K562 (cell line): ENCODE data around the gene CHRM1. TPM values are rescaled to one million over a fixed set of nuclear protein-coding genes. Genes with fewer than 3 reads are reported as not detected.

Source experiments
- ATF7 ChIP-seq: fragments of 450-650 bp; IDR thresholded peaks from 2 replicates; pipeline ENCODE4 v1.7.1; 2014; ENCODE audit warnings: mild to moderate bottlenecking, moderate library complexity
- BHLHE40 ChIP-seq: IDR thresholded peaks from 2 replicates; pipeline ENCODE4 v1.6.1; 2011; ENCODE audit warnings: low read length, improper control_type of control experiment
- C11orf30 ChIP-seq: fragments of 450-650 bp; IDR thresholded peaks from 2 replicates; pipeline ENCODE4 v1.6.1; 2016; ENCODE audit warnings: low read depth, mild to moderate bottlenecking
- EP400 ChIP-seq: fragments of 450-650 bp; IDR thresholded peaks from 2 replicates; pipeline ENCODE4 v1.6.1; 2017; ENCODE audit warnings: antibody characterized with exemption, mild to moderate bottlenecking, moderate library complexity
- JUNB ChIP-seq: fragments of 450-650 bp; formaldehyde crosslinking; conservative IDR thresholded peaks from 2 replicates; pipeline ENCODE4 v1.4.0; 2020; ENCODE audit warnings: mild to moderate bottlenecking
- KDM1A ChIP-seq, 2 experiments: fragments of 450-650 bp; IDR thresholded peaks; 2 replicates each; pipeline ENCODE4 v1.6.1; 2016; ENCODE audit warnings: mild to moderate bottlenecking in 2 of 2
- NEUROD1 ChIP-seq: fragments of 150-350 bp; IDR thresholded peaks from 2 replicates; pipeline ENCODE4 v1.6.1; 2014; ENCODE audit warnings: borderline replicate concordance, low read length, low read depth; ENCODE audit not compliant: partially characterized antibody
- NR2C2 ChIP-seq, 2 experiments: fragments of 200-800 bp in 1 of 2; sonication (Bioruptor generic) in 1 of 2; sonication (generic) in 1 of 2; formaldehyde crosslinking in 1 of 2; IDR thresholded peaks; 2 replicates each; pipeline versions ENCODE4 v1.6.1 to v1.8.0; 2016 to 2022; ENCODE audit warnings: mild to moderate bottlenecking in 1 of 2, missing compliant biosample characterization in 1 of 2, missing genetic modification characterization in 1 of 2, missing genetic modification reagents in 1 of 2
- PHTF2 ChIP-seq: fragments of 250-450 bp; sonication (Bioruptor Pico); IDR thresholded peaks from 2 replicates; pipeline ENCODE4 v1.5.0; 2021; ENCODE audit warnings: mild to moderate bottlenecking
- POLR2H ChIP-seq: IDR thresholded peaks from 2 replicates; pipeline ENCODE4 v1.6.1; 2016; ENCODE audit warnings: missing genetic modification characterization, low read depth, mild to moderate bottlenecking, control low read depth, missing compliant biosample characterization, moderate library complexity
- RCOR1 ChIP-seq, 2 experiments: IDR thresholded peaks; 2 replicates each; pipeline ENCODE4 v1.6.1; 2012; ENCODE audit warnings: low read depth in 2 of 2, low read length in 2 of 2, borderline replicate concordance in 1 of 2, improper control_type of control experiment in 1 of 2
- RHOXF2B ChIP-seq: fragments of 250-450 bp; sonication (Bioruptor Pico); conservative IDR thresholded peaks from 2 replicates; pipeline ENCODE4 v1.5.1; 2021
- SOX6 ChIP-seq: fragments of 450-650 bp; IDR thresholded peaks from 2 replicates; pipeline ENCODE4 v1.6.1; 2014; ENCODE audit warnings: mild to moderate bottlenecking
- ZC3H11A ChIP-seq: IDR thresholded peaks from 2 replicates; pipeline ENCODE4 v1.6.1; 2012; ENCODE audit warnings: low read depth, low read length, improper control_type of control experiment
- ZC3H4 ChIP-seq: sonication (generic); formaldehyde crosslinking; IDR thresholded peaks from 2 replicates; pipeline ENCODE4 v1.9.0; 2021; ENCODE audit warnings: missing genetic modification reagents, borderline replicate concordance
- ZSCAN32 ChIP-seq: fragments of 450-650 bp; formaldehyde crosslinking; IDR thresholded peaks from 2 replicates; pipeline ENCODE4 v1.4.0; 2020; ENCODE audit warnings: mild to moderate bottlenecking, moderate library complexity
- polyA plus RNA-seq, 8 experiments: library from polyadenylated mRNA; depleted of rRNA in 4 of 8; stranded (reverse) in 5 of 8; unstranded in 3 of 8; fragments of >200 nt; fragmentation: Nextera tagmentation in 2 of 8; fragmentation: Illumina TruSeq in 1 of 8; extraction: Ambion mirVana in 2 of 8; extraction: Trizol in 1 of 8; gene quantifications; 2 replicates each; pipeline versions ENCODE4 v1.2.1 to v1.2.3, GENCODE V29; 2011 to 2014; ENCODE audit warnings: inconsistent platforms in 1 of 8, missing spikeins in 1 of 8
- total RNA-seq, 7 experiments: library from RNA; depleted of rRNA in 6 of 7; stranded (reverse); fragments of >200 nt in 6 of 7; fragmentation: Illumina TruSeq in 2 of 7; extraction: Trizol in 2 of 7; gene quantifications; 2 replicates each; pipeline versions ENCODE4 v1.2.1 to v1.2.3, GENCODE V29; 2011 to 2021; ENCODE audit warnings: low replicate concordance in 1 of 7
- TF ChIP-seq, protein P1 (sequence below): fragments of 450-650 bp; formaldehyde crosslinking; IDR thresholded peaks from 2 replicates; pipeline ENCODE4 v1.4.0; 2022; ENCODE audit warnings: mild to moderate bottlenecking, moderate library complexity
- TF ChIP-seq, protein P2 (sequence below): sonication (generic); formaldehyde crosslinking; IDR thresholded peaks from 2 replicates; pipeline ENCODE4 v1.8.1; 2023; ENCODE audit warnings: mild to moderate bottlenecking, missing genetic modification reagents
- TF ChIP-seq, protein P3 (sequence below): fragments of 450-650 bp; formaldehyde crosslinking; IDR thresholded peaks from 2 replicates; pipeline ENCODE4 v1.4.0; 2020; ENCODE audit warnings: mild to moderate bottlenecking, moderate library complexity
- TF ChIP-seq, protein P4 (sequence below): fragments of 250-450 bp; sonication (Bioruptor Pico); IDR thresholded peaks from 2 replicates; pipeline ENCODE4 v1.5.0; 2021; ENCODE audit warnings: mild to moderate bottlenecking, borderline replicate concordance

CHRM1 gene
- total and polyA plus RNA-seq, 9 of the 15 experiments (the other 6 are each of a cell fraction or from before 2014, with no cell fraction given), result not detected

DNA sequence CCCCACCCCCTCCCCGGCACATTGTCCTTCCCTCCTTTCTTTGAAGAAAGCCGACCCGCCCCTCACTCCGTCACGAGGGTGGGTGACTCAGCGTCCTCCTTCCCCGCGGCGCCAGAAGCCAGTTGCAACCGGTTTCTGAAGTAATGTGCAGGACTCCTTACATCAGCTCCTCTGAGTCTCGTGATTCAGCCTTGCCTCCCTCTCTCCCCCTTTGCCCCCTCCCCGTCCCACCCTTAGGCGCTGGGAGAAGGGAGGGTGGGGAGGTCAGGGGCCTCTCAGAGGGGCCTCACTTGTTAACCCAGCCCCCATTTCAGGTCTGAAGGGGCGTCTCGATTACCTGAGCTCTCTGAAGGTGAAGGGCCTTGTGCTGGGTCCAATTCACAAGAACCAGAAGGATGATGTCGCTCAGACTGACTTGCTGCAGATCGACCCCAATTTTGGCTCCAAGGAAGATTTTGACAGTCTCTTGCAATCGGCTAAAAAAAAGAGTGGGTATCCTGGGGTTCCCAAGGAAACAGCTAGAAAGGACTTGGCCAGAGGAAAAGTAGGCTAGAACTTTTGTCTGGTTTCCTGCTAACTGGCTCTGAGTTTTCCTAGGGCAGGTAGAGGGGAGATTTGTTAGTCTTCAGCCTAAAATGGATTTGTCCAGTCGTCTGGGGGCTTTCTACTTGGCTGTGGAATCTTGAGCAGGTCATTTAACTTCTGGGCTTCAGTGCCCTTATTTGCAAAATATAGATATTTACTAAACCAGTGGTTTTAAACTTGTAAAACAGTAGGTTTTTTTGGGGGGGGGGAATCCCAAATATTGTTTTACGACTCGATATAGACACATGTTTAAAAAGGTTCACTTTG lies 39.4 kb downstream of the CHRM1 start (continued):
- TF ChIP-seq, protein P1, sequence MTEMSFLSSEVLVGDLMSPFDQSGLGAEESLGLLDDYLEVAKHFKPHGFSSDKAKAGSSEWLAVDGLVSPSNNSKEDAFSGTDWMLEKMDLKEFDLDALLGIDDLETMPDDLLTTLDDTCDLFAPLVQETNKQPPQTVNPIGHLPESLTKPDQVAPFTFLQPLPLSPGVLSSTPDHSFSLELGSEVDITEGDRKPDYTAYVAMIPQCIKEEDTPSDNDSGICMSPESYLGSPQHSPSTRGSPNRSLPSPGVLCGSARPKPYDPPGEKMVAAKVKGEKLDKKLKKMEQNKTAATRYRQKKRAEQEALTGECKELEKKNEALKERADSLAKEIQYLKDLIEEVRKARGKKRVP (CRISPR knock-in tag), result peak; percentile 98
- peak; percentile 7; the same call in 1 of the 2 replicates for TF ChIP-seq POLR2H (tag)
- peak in 1 of 2 experiments; percentile 62; a peak in 1 of 4 replicates for TF ChIP-seq KDM1A (IDR thresholded peaks at IDR 0.05)
- TF ChIP-seq ATF7, result peak; percentile 64; the same call in 1 of the 2 replicates
- TF ChIP-seq ZSCAN32 (CRISPR knock-in tag), result peak; percentile 67; the same call in 1 of the 2 replicates
- TF ChIP-seq, protein P2, sequence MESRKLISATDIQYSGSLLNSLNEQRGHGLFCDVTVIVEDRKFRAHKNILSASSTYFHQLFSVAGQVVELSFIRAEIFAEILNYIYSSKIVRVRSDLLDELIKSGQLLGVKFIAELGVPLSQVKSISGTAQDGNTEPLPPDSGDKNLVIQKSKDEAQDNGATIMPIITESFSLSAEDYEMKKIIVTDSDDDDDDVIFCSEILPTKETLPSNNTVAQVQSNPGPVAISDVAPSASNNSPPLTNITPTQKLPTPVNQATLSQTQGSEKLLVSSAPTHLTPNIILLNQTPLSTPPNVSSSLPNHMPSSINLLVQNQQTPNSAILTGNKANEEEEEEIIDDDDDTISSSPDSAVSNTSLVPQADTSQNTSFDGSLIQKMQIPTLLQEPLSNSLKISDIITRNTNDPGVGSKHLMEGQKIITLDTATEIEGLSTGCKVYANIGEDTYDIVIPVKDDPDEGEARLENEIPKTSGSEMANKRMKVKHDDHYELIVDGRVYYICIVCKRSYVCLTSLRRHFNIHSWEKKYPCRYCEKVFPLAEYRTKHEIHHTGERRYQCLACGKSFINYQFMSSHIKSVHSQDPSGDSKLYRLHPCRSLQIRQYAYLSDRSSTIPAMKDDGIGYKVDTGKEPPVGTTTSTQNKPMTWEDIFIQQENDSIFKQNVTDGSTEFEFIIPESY (CRISPR knock-in tag), result no peak
- TF ChIP-seq RHOXF2B (CRISPR knock-in tag), result no peak
- TF ChIP-seq NR2C2 (CRISPR knock-in tag; IDR thresholded peaks at IDR 0.05), result no peak
- peak; percentile 69; the same call in 1 of the 2 replicates for TF ChIP-seq NR2C2 (tag; IDR thresholded peaks at IDR 0.05)
- TF ChIP-seq PHTF2, result no peak
- peak; percentile 84 for TF ChIP-seq NEUROD1
- TF ChIP-seq SOX6, result peak; percentile 66; the same call in 1 of the 2 replicates
- TF ChIP-seq ZC3H11A, result no peak
- peak; percentile 87 for TF ChIP-seq C11orf30
- TF ChIP-seq JUNB, result peak; percentile 45; the same call in 1 of the 2 replicates
- TF ChIP-seq, protein P3, sequence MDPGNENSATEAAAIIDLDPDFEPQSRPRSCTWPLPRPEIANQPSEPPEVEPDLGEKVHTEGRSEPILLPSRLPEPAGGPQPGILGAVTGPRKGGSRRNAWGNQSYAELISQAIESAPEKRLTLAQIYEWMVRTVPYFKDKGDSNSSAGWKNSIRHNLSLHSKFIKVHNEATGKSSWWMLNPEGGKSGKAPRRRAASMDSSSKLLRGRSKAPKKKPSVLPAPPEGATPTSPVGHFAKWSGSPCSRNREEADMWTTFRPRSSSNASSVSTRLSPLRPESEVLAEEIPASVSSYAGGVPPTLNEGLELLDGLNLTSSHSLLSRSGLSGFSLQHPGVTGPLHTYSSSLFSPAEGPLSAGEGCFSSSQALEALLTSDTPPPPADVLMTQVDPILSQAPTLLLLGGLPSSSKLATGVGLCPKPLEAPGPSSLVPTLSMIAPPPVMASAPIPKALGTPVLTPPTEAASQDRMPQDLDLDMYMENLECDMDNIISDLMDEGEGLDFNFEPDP, result no peak
- TF ChIP-seq BHLHE40, result peak; percentile 98
- TF ChIP-seq RCOR1 (IDR thresholded peaks at IDR 0.05; ENCODE audit: borderline replicate concordance in 1 of 2, low read depth in 2 of 2, low read length in 2 of 2), result peak in 1 of 2 experiments; percentile 47; a peak in 2 of 4 replicates
- TF ChIP-seq, protein P4, sequence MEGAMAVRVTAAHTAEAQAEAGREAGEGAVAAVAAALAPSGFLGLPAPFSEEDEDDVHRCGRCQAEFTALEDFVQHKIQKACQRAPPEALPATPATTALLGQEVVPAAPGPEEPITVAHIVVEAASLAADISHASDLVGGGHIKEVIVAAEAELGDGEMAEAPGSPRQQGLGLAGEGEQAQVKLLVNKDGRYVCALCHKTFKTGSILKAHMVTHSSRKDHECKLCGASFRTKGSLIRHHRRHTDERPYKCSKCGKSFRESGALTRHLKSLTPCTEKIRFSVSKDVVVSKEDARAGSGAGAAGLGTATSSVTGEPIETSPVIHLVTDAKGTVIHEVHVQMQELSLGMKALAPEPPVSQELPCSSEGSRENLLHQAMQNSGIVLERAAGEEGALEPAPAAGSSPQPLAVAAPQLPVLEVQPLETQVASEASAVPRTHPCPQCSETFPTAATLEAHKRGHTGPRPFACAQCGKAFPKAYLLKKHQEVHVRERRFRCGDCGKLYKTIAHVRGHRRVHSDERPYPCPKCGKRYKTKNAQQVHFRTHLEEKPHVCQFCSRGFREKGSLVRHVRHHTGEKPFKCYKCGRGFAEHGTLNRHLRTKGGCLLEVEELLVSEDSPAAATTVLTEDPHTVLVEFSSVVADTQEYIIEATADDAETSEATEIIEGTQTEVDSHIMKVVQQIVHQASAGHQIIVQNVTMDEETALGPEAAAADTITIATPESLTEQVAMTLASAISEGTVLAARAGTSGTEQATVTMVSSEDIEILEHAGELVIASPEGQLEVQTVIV (CRISPR knock-in tag), result no peak
- TF ChIP-seq ZC3H4, result no peak; the same call in 1 of the 2 replicates
- peak; percentile 97 for TF ChIP-seq EP400
